Diencephalon (tissue), 1 donor: ENCODE results near the gene ZCCHC17. TPM values are rescaled to one million over a fixed set of nuclear protein-coding genes. Genes with fewer than 3 reads are reported as not detected.

Experiments used
- total RNA-seq: library from RNA; depleted of rRNA; stranded (reverse); fragments of >200 nt; gene quantifications from one replicate; pipeline ENCODE4 v1.2.3, GENCODE V29; 2014

The ZCCHC17 gene
- total RNA-seq, result 59.1 TPM

DNA sequence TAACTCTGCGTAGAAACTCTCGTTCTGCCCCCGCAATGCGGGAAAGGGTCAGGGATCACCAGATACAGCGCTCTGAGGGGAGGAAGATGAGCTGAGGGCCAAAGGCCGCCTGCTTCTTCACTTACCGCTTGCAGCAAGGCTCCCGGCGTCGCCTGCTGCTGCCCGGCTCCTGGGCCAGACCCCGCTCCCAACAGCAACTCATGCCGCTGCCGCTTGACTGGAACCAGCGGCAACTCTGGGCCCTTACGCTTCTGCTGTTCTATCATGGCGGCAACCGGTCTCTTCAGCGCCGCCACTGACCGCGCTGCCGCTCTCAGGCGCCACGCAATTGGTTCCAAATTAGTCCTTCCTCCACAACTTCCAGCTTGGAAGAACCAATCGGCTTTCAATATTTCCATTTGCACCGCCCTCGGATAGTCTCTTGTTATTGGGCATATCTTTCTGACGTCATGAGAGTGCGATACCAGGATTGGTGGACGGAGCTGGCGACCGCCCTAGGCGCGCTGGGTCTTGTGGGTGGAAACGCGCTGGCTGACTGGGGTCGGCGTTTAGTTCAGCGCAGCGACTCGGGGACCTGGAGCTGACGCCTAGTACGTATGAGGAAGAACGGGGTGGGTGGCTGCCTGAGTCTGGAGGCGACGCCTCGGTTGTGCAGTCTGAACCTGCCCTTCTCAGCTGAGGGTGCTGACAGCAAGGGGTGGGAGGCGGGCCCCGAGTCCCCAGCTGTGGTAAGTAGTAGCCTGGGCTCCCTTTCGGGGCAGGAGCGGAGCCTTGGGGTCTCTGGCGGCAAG is at the start of gene ZCCHC17, which contains the start of gene SNRNP40:
Gene ZCCHC17, plus strand, starts transcription at position 547 of the 791 bp plus-strand sequence. CDS start 13,067 bp downstream, outside the sequence.
Gene SNRNP40, minus strand, starts transcription at position 303 of the 791 bp plus-strand sequence. Its CDS starts 37 bp downstream, at position 266.

DNA sequence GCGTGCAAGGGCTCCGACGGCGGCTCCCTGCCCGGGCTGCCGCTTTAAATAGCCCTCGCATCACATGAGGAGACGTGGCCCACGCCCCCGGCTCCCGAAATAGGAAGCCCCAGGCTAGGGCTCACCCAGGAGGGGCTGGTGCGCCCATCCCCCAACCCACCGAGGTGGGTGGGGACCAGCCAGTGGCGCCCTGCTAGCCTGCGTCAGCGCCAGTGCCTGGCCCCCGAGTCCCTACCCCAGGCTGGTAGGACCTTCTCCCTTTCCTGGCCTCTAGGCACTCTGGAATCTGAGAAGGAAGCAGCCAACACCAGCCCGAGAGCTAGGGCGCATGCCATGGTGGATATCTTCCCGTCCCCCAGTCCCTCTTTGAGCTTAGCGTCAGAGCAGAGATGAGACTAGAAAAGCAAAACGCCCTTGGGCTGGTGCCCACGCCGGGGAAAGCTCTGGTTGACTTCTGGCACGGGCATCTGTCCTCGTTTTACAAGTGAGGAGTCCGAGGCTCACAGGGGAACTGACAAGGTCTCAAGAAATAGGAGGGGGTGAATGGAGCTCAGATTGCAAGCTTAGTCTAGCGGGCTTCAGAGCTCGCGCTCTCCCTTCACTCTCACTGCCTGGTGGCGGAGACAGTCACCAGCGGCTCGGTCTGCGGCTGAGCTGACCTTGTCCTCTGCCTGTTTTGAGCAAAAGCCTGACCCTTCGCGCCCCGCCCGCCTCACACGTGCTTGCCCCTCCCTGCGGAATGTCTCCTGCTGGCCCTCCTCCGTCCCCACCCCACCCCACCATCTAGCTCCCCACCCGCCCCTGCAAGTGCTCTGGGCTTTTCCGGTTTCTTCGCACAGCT is 76.4 kb downstream of the ZCCHC17 start, which contains the start of gene FABP3:
Gene FABP3, minus strand, starts transcription at position 21 of the 841 bp plus-strand sequence. CDS start 62 bp downstream, outside the sequence.

DNA sequence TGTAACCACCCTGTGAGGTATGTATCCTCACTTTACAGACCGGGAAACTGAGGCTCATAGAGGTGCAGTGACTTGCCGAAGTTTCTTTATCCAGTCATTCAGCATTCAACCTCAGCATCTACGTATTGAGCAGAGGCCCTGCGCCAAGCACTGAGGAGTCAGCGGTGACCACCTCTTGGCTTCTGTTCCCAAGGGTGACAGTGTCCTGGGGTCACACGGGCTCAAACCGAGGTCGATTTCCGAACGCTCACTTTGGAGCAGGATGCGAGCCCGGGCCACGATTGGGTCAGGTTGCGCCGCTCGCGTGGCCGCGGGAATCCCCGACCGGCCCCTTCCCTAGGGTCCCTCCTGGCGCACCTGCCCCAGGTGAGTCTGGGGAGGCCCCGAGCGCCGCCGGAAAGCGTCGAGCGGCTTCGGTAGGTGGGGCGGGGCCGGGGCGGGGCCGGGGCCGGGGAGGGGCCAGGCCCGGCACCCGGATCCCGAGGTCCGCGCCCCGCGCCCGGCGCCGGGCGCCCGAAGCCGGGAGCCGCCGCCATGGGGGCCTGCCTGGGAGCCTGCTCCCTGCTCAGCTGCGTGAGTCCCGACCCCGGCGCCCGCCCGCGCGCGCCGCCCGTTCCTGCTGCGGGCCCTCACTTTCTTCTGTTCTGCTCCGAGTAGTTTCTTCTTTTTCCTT is 116.0 kb downstream of the ZCCHC17 start, which contains the start of gene SERINC2:
Gene SERINC2, plus strand, starts transcription at position 482 of the 673 bp plus-strand sequence. Its CDS starts 53 bp downstream, at position 535.

Other genes with a start within 250 kb of the ZCCHC17 start
- 145 TPM for gene PUM1, start 231.3 kb upstream of the ZCCHC17 start, total RNA-seq
- 29.5 TPM for gene NKAIN1, start 57.1 kb upstream of the ZCCHC17 start, total RNA-seq
- gene SNRNP40, start 244 bp upstream of the ZCCHC17 start, total RNA-seq, result 88.6 TPM
- 70.6 TPM for gene FABP3, start 76.0 kb downstream of the ZCCHC17 start, total RNA-seq
- 1.4 TPM for gene SERINC2, start 116.2 kb downstream of the ZCCHC17 start, total RNA-seq